CD4-positive, alpha-beta T cell treated with Interleukin-6 at 100 ng/mL for 8 hours (primary cell): ENCODE results near the gene PCDHB12.
"Not testable (repeated sequence)": the region's sequence is repeated elsewhere in the genome, so short reads cannot be mapped to it uniquely, and the experiment has no call there.

Source experiments
- DNase-seq: peaks from one replicate; pipeline ENCODE4 v3.0.0-alpha.2; 2020; ENCODE audit warnings: mixed read lengths, low spot score

PCDHB12 gene

DNA sequence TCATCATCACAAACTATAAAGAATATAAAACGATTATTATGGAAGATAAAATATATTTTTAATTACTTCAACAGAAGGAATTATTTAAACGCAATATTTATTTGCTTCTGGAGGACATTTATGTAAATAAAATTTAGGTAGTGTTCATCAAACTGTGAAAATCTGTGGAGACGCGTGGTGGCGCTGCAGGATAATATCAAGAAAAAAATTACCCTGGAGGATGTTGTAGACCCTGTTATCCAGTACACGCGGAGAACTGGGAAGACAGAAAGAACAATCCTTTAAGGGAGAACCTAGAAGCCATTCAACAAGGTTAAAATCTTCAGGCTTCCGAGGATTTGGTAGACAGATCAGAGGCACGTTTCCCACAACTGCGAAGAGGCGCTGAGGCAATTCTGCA is at the start of gene PCDHB12:
Gene PCDHB12, plus strand, starts transcription at position 242 of the 400 bp plus-strand sequence. CDS start 189 bp downstream, outside the sequence.
- DNase-seq = no peak

DNA sequence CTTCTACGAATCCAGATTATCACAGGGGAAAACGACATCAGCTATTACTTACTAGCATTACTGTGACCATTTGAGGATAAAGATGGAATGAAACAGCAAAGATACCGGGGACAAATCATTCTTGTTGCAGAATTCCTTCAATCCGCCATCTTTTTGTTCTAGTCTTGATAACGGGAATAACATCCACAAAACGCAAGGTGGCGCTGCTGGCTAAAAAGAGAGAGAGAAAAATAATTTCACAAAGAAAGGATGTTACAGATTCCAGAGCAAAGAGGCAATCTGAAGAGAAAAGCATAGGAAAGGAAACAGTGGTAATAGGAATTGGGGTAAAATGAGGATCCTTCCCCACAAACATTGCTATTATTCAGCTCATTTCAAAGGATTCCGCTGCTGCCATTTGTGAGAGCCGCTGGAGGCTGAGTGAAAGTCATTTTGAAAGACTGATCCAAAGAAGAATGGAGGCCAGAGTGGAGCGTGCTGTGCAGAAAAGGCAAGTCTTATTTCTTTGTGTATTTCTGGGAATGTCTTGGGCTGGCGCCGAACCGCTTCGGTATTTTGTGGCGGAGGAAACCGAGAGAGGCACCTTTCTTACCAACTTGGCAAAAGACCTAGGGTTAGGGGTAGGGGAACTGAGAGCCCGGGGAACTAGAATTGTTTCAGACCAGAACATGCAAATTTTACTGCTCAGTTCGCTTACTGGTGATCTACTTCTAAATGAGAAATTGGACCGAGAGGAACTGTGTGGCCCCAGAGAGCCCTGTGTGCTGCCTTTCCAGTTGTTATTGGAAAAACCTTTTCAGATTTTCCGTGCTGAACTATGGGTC is 35.9 kb upstream of the PCDHB12 start, which contains the start of gene PCDHB7:
Gene PCDHB7, plus strand, starts transcription at position 264 of the 824 bp plus-strand sequence. Its CDS starts 192 bp downstream, at position 456.
- DNase-seq = no peak

DNA sequence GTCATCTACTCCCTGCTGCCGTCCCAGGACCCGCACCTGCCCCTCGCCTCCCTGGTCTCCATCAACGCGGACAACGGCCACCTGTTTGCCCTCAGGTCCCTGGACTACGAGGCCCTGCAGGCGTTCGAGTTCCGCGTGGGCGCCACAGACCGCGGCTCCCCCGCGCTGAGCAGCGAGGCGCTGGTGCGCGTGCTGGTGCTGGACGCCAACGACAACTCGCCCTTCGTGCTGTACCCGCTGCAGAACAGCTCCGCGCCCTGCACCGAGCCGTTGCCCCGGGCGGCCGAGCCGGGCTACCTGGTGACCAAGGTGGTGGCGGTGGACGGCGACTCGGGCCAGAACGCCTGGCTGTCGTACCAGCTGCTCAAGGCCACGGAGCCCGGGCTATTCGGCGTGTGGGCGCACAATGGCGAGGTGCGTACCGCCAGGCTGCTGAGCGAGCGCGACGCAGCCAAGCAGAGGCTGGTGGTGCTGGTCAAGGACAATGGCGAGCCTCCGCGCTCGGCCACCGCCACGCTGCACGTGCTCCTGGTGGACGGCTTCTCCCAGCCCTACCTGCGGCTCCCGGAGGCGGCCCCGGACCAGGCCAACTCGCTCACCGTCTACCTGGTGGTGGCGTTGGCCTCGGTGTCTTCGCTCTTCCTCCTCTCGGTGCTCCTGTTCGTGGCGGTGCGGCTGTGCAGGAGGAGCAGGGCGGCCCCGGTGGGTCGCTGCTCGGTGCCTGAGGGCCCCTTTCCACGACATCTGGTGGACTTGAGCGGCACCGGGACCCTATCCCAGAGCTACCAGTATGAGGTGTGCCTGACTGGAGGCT is 34.0 kb upstream of the PCDHB12 start:
- not testable (repeated sequence) for DNase-seq

DNA sequence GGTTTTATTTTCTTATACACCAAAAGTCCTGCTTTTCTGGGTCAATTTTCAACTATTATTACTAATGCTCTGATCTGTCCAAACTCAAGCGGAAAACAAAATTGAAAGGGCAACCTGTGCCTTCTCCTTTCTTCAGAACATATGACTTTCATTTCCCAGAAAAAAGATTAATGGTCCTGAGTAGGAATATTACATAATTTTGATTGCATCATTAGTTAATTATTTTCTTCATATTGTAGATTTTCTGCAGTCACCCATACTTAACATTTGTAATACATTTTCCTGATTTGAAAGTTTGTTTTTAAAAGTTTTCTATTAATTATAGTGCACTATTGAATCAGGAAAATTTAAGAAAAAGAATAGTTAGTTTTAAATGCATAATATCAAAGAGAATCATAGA is 32.6 kb upstream of the PCDHB12 start:
- no peak for DNase-seq

DNA sequence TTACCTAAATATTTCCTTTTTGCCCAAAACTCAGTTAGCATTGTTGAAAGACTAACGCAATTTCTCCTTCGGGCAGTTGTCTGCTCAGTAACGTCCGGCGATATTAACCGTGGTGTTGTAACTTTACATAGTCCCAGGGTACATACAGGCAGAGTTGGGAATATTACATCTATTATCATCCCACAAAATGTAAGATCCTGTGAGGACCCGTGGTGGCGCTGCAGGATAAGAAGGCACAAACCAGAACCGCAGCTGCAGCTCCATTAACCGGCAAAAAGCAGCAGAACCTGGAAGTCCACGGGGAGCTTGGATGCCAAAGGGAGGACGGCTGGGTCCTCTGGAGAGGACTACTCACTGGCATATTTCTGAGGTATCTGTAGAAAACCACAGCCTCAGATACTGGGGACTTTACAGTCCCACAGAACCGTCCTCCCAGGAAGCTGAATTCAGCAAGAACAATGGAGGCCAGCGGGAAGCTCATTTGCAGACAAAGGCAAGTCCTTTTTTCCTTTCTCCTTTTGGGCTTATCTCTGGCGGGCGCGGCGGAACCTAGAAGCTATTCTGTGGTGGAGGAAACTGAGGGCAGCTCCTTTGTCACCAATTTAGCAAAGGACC is 30.8 kb upstream of the PCDHB12 start, which contains the start of gene PCDHB8:
Gene PCDHB8, plus strand, starts transcription at position 214 of the 615 bp plus-strand sequence. Its CDS starts 245 bp downstream, at position 459.
- not testable (repeated sequence) for DNase-seq

DNA sequence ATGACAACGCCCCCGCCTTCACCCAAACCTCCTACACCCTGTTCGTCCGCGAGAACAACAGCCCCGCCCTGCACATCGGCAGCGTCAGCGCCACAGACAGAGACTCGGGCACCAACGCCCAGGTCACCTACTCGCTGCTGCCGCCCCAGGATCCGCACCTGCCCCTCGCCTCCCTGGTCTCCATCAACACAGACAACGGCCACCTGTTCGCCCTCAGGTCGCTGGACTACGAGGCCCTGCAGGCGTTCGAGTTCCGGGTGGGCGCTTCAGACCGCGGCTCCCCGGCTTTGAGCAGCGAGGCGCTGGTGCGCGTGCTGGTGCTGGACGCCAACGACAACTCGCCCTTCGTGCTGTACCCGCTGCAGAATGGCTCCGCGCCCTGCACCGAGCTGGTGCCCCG is 29.1 kb upstream of the PCDHB12 start:
- DNase-seq = not testable (repeated sequence)

DNA sequence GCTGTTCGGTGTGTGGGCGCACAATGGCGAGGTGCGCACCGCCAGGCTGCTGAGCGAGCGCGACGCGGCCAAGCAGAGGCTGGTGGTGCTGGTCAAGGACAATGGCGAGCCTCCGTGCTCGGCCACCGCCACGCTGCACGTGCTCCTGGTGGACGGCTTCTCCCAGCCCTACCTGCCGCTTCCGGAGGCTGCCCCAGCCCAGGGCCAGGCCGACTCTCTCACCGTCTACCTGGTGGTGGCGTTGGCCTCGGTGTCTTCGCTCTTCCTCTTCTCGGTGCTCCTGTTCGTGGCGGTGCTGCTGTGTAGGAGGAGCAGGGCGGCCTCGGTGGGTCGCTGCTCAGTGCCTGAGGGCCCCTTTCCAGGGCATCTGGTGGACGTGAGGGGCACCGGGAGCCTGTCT is 28.6 kb upstream of the PCDHB12 start:
- not testable (repeated sequence) for DNase-seq

DNA sequence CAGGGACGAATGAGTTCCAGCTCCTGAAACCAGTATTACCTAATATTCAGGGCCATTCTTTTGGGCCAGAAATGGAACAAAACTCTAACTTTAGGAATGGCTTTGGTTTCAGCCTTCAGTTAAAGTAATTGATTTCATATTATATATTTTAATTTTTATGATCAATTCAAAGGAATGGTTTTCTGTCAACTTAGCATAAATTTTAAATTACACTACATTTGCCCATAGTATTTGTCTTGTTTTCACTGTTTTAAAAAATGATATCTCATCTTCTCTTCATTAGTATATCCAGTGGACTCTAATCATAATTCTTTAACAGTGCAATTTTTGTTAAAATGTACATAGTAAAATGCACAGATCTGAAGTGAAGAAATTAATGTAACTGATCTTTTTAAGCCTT is 28.2 kb upstream of the PCDHB12 start:
- no peak for DNase-seq

DNA sequence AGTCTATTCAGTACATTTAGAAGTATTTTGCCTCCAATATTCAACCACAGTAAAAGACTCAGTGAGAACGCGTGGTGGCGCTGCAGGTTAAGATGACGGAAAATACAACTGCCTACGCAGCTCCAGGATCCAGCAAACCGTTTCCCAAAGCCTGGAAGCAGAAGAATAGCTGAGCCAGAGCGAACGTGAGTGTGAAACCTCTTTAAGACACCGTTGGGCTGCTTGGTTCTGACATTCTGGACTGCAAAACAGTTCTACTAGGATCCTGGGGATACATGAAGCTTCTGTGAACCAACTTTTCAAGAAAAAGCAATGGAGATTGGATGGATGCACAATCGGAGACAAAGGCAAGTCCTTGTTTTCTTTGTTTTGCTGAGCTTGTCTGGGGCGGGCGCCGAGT is 26.3 kb upstream of the PCDHB12 start, which contains the start of gene PCDHB16:
Gene PCDHB16, plus strand, starts transcription at position 140 of the 400 bp plus-strand sequence. Its CDS starts 173 bp downstream, at position 313.
- no peak for DNase-seq

DNA sequence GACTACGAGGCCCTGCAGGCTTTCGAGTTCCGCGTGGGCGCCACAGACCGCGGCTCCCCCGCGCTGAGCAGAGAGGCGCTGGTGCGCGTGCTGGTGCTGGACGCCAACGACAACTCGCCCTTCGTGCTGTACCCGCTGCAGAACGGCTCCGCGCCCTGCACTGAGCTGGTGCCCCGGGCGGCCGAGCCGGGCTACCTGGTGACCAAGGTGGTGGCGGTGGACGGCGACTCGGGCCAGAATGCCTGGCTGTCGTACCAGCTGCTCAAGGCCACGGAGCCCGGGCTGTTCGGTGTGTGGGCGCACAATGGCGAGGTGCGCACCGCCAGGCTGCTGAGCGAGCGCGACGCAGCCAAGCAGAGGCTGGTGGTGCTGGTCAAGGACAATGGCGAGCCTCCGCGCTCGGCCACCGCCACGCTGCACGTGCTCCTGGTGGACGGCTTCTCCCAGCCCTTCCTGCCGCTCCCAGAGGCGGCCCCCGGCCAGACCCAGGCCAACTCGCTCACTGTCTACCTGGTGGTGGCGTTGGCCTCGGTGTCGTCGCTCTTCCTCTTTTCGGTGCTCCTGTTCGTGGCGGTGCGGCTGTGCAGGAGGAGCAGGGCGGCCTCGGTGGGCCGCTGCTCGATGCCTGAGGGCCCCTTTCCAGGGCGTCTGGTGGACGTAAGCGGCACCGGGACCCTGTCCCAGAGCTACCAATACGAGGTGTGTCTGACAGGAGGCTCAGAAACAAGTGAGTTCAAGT is 24.2 kb upstream of the PCDHB12 start:
- DNase-seq = not testable (repeated sequence)

DNA sequence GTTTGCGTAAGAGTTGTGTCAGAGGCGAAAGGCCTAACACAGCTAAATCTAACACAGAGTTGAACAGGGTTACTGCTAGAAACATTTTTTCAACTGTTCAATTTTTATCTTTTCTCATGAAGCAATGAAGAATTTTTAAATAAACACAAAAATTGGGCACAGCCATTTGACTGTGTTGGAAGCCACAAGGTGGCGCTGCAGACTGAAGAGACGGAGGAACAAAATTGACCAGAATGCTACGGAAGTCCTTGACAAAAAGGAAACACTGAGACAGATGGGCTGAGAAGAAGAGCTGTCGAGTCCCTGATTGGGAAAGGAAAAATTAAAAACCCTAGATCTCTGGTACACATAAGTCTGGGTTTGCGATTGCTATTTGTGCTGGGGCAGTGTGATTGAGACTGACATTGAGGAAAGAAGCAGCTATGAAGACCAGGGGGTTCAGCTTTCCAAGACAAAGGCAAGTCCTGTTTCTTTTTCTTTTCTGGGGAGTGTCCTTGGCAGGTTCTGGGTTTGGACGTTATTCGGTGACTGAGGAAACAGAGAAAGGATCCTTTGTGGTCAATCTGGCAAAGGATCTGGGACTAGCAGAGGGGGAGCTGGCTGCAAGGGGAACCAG is 21.5 kb upstream of the PCDHB12 start, which contains the start of gene PCDHB9:
Gene PCDHB9, plus strand, starts transcription at position 265 of the 616 bp plus-strand sequence. Its CDS starts 158 bp downstream, at position 423.
- no peak for DNase-seq

DNA sequence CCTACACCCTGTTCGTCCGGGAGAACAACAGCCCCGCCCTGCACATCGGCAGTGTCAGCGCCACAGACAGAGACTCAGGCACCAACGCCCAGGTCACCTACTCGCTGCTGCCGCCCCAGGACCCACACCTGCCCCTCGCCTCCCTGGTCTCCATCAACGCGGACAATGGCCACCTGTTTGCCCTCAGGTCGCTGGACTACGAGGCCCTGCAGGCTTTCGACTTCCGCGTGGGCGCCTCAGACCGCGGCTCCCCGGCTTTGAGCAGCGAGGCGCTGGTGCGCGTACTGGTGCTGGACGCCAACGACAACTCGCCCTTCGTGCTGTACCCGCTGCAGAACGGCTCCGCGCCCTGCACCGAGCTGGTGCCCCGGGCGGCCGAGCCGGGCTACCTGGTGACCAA is 19.8 kb upstream of the PCDHB12 start:
- not testable (repeated sequence) for DNase-seq

DNA sequence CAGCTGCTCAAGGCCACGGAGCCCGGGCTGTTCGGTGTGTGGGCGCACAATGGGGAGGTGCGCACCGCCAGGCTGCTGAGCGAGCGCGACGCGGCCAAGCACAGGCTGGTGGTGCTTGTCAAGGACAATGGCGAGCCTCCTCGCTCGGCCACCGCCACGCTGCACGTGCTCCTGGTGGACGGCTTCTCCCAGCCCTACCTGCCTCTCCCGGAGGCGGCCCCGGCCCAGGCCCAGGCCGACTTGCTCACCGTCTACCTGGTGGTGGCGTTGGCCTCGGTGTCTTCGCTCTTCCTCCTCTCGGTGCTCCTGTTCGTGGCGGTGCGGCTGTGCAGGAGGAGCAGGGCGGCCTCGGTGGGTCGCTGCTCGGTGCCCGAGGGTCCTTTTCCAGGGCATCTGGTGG is 19.4 kb upstream of the PCDHB12 start:
- DNase-seq = not testable (repeated sequence)

DNA sequence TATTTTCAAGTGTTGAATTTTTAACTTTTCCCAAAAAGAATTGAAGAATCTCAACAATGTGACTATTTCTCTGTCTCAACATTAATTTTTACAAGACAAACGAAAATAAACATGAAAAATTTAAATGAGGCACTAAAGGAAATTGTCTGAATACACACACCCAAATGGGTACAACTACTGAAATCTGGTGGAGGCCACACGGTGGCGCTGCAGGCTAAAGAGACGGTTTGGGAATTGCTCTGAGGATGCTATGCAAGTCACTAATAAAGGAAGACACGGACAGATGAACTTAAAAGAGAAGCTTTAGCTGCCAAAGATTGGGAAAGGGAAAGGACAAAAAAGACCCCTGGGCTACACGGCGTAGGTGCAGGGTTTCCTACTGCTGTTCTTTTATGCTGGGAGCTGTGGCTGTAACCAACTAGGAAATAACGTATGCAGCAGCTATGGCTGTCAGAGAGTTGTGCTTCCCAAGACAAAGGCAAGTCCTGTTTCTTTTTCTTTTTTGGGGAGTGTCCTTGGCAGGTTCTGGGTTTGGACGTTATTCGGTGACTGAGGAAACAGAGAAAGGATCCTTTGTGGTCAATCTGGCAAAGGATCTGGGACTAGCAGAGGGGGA is 16.3 kb upstream of the PCDHB12 start, which contains the start of gene PCDHB10:
Gene PCDHB10, plus strand, starts transcription at position 244 of the 616 bp plus-strand sequence. Its CDS starts 200 bp downstream, at position 444.
- no peak for DNase-seq

DNA sequence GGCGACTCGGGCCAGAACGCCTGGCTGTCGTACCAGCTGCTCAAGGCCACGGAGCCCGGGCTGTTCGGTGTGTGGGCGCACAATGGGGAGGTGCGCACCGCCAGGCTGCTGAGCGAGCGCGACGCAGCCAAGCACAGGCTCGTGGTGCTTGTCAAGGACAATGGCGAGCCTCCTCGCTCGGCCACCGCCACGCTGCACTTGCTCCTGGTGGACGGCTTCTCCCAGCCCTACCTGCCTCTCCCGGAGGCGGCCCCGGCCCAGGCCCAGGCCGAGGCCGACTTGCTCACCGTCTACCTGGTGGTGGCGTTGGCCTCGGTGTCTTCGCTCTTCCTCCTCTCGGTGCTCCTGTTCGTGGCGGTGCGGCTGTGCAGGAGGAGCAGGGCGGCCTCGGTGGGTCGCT is 14.2 kb upstream of the PCDHB12 start:
- not testable (repeated sequence) for DNase-seq

DNA sequence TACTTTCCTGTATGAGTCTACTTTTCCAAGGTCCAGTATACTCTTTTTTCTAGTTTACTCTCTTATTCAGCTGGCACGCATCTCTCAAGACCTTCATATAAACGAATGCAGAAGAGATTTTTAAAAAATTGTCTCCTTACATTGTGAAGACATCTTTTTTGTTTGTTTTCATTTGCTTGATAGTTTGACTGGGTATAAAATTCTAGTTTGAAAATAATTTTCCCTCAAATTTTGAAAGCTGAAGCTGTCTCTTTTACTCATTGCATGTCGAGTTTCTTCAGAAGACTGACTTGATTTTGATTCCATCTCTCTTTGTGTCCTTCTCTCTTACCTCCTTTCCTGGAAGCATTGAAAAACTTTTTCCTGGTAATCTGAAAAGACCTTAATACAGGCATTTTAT is 12.2 kb upstream of the PCDHB12 start:
- no peak for DNase-seq

DNA sequence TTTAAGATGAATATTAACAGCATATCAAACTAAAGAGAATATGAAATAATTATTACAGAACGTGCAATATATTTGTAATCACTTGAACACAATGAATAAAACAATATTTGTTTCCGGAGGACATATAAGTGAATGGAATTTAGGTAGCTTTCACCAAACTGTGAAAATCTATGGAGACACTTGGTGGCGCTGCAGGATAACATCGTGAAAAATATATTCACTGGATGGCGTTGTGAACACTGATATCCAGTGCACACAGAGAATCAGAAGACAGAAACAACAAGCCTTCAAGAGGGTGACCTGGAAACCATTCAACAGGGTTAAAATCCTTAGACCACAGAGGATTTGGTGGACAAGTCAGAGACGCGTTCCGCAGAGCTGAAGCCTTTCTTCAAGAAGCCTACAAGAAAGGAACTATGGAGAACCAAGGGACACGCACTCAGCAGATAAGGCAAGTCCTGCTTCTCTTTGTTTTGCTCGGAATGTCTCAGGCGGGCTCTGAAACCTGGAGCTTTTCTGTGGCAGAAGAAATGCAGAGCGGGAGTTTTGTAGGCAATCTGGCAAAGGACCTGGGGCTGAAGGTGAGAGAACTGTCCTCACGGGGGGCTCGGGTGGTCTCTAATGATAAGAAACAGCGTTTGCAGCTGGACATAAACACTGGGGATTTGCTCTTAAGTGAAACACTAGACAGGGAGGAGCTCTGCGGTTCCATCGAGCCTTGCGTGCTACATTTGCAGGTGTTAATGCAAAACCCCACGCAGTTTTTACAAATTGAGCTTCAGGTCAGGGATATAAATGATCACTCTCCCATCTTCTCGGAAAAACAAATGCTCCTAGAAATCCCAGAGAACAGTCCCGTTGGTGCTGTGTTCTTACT is 8.9 kb upstream of the PCDHB12 start, which contains the start of gene PCDHB11:
Gene PCDHB11, plus strand, starts transcription at position 269 of the 877 bp plus-strand sequence. Its CDS starts 148 bp downstream, at position 417.
- DNase-seq = no peak

DNA sequence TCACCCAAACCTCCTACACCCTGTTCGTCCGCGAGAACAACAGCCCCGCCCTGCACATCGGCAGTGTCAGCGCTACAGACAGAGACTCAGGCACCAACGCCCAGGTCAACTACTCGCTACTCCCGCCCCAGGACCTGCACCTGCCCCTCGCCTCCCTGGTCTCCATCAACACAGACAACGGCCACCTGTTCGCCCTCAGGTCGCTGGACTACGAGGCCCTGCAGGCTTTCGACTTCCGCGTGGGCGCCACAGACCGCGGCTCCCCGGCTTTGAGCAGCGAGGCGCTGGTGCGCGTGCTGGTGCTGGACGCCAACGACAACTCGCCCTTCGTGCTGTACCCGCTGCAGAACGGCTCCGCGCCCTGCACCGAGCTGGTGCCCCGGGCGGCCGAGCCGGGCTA is 7.4 kb upstream of the PCDHB12 start:
- DNase-seq = not testable (repeated sequence)

DNA sequence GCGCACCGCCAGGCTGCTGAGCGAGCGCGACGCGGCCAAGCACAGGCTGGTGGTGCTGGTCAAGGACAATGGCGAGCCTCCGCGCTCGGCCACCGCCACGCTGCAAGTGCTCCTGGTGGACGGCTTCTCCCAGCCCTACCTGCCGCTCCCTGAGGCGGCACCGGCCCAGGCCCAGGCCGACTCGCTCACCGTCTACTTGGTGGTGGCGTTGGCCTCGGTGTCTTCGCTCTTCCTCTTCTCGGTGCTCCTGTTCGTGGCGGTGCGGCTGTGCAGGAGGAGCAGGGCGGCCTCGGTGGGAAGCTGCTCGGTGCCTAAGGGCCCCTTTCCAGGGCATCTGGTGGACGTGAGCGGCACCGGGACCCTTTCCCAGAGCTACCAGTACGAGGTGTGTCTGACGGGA is 6.9 kb upstream of the PCDHB12 start:
- DNase-seq = not testable (repeated sequence)
